Right ventricle myocardium superior (tissue), 1 donor: Measurements from ENCODE around the gene OR7D2. TPM values are rescaled to one million over a fixed set of nuclear protein-coding genes. Genes with fewer than 3 reads are reported as not detected.
"Not testable (repeated sequence)": the region's sequence is repeated elsewhere in the genome, so short reads cannot be mapped to it uniquely, and the experiment has no call there.

ENCODE experiments used
- ATAC-seq: fragments of 200-7000 bp; cut with Tn5 transposase; one replicate; pipeline ENCODE4 v1.9.1; 2020; ENCODE audit warnings: mild to moderate bottlenecking; ENCODE audit not compliant: poor library complexity
- DNase-seq: peaks from one replicate; pipeline ENCODE4 v3.0.0-alpha.2; 2020
- intact Hi-C: fragments of 100-400 bp; cut with DNase I; formaldehyde crosslinking; loops from one replicate; pipeline ENCODE4 v1.11.2; 2022
- total RNA-seq: library from RNA; stranded (reverse); fragmentation: NEBNext Ultra II Directional; extraction: Animal tissue kit (Norgen Biotek cat#: 25700); gene quantifications from one replicate; pipeline ENCODE4 v1.2.1, GENCODE V29; 2021
- donor health status: DM: no; HTN: yes; CAD: no; lungs with severe emphysema.

Gene OR7D2
- total RNA-seq, 1 donor from 2014 or later: 0.22 TPM

DNA sequence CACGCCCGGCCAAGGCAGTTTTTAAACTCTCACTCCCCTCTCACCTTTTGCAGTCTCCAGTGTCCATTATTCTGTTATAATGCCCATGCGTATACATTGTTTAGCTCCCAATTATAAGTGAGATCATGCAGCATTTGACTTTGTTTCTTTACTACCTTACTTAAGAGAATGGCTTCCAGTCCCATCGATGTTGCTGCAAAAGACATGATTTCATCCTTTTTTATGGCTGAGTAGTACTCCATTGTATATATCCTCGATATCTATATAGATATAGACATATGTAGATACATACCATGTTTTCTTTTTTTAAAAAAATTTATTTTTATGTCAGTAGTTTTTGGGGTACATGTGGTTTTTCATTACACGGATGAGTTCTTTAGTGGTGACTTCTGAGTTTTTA lies 8.4 kb downstream of the OR7D2 start:
- ATAC-seq (no peak), DNase-seq (no peak)
- intact Hi-C loops: no loop called here

DNA sequence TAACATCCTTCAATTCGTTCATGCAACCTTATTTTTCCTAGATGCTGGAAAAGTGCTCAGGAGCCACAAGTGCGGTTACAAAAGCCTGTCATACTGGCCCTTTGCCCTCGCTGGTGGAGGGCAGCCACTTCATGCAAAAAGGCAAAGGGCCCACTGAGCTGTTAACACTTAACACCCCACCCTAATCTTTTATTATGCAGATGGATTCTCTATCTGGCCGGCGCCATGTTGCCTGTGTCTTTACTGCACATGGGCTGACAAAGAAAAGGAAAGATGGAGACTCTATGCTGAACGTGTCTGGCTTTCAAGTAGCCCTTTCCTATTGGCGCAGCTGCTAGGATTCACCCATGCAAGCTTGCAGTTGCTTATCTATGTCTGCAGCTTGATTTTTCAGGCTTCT lies 10.8 kb downstream of the OR7D2 start:
- intact Hi-C loops: no loop called here
- ATAC-seq (no peak), DNase-seq (no peak)

DNA sequence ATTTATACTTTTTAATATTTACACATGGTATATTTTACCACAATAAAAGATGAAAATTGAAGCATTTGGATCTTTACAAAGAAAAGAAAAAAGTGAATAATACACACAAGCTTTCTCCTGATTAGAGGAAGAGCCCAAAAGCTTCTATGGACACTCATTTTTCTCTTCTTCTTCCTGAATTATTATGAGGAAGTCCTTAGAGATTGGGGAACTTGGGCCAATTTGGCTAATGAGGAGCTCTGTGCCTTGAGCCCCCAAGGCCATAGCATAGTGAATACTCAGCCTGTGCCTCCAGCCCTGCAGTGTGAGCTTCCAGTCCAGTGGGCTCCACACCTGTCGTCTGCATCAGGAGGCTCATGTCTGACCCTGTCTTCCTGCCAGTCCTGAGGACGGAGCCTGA lies 19.3 kb downstream of the OR7D2 start:
- DNase-seq, intact Hi-C loops, ATAC-seq: not testable (repeated sequence)

DNA sequence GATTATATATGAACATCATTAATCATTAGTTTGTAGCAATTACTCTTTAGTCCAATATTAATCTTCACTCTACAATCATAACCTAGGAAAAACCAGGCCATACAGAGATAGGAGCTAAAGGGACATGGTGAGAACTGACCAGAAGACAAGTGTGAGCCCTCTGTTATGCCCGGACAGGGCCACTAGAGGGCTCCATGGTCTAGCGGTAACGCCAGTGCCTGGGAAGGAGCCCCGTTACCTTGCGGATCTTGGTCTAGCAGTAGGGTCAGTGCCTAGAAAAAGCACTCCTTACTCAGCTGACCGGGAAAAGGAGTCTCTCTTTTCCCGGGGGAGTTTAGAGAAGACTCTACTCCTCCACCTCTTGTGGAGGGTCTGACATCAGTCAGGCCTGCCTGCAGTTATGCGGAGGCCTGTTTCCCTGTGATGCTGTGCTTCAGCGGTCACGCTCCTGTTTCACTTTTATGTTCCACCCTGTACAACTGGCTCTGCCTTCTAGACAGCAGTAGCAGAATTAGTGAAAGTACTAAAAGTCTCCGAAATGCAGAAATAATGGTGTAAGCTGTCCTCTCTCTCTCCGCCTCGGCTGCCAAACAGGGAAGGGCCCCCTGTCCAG lies 26.8 kb downstream of the OR7D2 start:
- ATAC-seq (peak; percentile 70), DNase-seq (peak; percentile 82)
- intact Hi-C loops: loop anchor here (10.0 kb wide), 1 partner anchor 589 kb away; no protein-coding TSS in a partner anchor

DNA sequence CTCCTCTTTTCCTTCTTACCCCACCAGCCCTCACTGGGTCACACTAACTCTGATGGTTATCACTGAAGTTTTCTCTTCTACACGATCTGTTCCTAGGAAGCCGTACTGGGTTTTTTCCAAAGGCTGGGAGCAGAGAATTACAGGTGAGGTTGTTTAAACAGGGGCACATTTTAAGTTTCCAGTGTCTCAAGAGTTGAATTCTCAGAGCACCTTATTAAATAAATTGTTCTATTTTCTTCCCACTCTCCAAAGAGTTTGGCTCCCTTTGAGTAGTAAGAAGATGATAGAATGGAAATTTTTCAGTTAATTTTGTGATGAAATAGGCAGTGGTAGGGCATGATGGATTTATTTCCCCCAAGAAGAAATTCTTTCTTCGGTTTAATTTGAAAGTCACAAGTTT lies 40.7 kb downstream of the OR7D2 start, which contains the start of gene OR7D4:
OR7D4 (minus strand) TSS at position 101 of the 400 bp plus-strand sequence. CDS start 4,752 bp downstream, outside the sequence.
- ATAC-seq: no peak
- no peak for DNase-seq
- intact Hi-C loops: no loop called here

Other genes with a start within 250 kb of the OR7D2 start
- not detected for gene MUC16, start 168.6 kb upstream of the OR7D2 start, total RNA-seq
- not detected for gene OR1M1, start 91.9 kb upstream of the OR7D2 start, total RNA-seq
- not detected for gene OR7G2, start 71.5 kb upstream of the OR7D2 start, total RNA-seq
- not detected for gene OR7G1, start 63.2 kb upstream of the OR7D2 start, total RNA-seq
- not detected for gene OR7G3, start 52.0 kb upstream of the OR7D2 start, total RNA-seq
- 12.3 TPM for gene ZNF317, start 38.6 kb upstream of the OR7D2 start, total RNA-seq
- gene OR7D4, start 40.6 kb downstream of the OR7D2 start, total RNA-seq: not detected
- not detected for gene OR7E24, start 72.0 kb downstream of the OR7D2 start, total RNA-seq
- gene ZNF699, start 130.9 kb downstream of the OR7D2 start, total RNA-seq: 3.2 TPM
- 19.4 TPM for gene ZNF559, start 145.2 kb downstream of the OR7D2 start, total RNA-seq
- 2.4 TPM for gene ZNF177, start 184.0 kb downstream of the OR7D2 start, total RNA-seq